ENCODE results near the gene ZNF182.
"Not testable (repeated sequence)": the region's sequence is repeated elsewhere in the genome, so short reads cannot be mapped to it uniquely, and the experiment has no call there.

Gene ZNF182

DNA sequence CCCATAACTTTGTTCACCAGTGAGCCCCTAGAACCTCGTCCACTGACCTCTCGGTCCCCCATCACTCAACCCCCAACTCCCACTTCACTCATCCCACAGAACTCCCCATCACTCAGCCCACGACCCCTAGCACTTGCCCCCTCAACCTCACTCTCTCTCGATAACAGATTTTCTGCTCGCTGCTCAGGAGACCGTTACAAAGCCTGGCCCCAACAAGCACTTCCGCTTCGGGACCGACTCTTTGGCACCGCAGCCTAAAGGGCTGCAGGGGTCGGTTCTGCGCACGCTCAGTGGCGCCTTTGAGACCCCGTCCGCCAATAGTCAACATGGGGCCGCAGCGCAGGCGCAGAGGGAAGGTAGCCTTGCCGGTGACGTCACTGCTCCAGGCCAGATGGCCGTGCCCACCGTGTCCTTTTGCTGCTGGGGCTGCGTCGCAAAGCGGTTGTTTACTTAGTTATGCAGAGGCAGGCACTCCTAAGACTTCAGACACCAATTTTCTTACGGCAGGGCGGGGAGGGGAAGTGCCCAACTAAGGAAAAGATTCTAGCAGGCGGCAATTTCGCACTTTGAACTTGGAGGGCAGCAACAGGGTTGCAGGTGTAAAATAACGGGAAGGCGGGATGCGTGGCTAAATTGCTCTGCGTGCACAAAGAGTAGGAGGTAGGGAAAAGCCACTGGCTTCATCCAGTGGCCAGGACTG lies at the start of gene ZNF182:
ZNF182 (minus strand) TSS at position 232 of the 700 bp plus-strand sequence. CDS start 1,380 bp downstream, outside the sequence.
- peak; percentile 88 for DNase-seq

DNA sequence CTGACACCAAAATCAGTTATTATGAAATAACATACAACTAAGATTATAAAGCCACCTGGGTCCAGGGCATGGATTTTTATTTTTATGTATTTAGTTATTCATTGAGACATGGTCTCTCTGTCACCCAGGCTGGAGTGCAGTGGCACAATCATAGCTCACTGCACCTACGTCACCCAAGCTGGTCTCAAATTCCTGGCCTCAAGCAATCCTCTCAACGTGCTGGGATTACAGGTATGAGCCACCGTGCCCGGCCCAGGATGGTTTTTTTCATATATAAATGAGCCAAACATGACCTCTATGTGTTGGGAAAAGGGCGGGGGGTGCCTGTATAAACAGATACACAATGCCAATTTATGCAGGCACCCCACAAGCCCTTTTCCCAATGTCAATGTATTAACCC lies 43.1 kb upstream of the ZNF182 start:
- DNase-seq = no peak

DNA sequence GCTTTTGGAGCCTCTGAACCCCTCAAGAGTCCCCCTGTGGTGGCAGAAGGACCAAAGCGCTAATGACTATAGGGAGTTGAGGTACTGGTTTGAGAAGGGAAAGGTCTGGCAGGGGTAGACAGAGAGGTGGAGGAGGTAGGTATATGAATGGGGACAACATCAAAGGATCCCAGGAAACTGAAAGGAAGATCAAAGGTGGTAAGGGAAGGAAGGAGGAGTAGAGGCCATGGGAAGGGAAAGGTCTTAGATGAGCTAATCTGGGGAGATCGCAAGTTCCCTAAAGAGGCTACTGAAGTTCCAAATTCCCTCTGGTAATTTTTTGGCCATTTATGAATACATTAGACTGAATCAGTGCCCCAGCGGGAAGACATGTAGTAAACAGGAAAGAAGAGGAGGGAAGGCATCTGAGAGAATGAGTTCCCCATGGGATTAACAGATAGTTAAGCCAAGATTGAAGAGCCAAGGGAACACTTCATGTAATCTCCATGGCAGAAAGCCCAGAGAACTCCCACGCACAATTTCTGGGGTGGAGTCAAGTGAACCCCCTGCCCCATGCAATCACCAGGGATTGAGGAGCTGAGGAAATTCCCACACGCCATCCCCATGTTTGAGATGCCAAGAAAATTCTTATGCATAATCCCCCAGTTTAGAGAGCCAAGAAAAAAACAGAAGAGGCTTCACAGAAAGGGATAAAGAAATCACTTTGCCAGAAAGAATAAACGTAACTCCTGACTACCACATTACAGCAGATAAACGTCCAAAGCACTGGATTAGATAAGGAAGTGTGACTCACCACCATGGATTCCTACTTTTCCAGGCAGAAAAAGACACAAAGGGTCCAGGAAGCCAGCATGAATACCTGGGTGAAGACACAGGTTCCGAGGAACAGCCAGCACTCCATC lies 41.9 kb upstream of the ZNF182 start:
- no peak for DNase-seq

DNA sequence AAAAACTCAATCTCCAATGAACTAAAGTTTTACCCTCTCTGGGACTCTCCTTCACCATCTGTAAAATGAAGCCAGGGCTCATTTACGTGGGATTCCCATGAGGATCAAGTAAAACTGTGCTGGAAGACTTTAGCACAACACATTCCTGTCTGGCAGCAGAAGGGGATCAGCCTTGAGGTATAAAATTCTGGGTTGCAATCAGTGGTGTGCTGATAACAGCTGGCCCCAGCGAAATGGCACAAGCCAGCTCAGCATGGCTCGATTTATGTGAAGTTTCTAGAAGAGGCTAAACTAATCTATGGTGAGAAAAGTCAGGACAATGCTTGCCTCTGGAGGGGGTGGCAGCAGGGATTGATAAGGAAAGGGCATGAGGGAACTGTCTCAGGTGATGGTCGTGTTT lies 39.3 kb upstream of the ZNF182 start:
- DNase-seq = no peak

DNA sequence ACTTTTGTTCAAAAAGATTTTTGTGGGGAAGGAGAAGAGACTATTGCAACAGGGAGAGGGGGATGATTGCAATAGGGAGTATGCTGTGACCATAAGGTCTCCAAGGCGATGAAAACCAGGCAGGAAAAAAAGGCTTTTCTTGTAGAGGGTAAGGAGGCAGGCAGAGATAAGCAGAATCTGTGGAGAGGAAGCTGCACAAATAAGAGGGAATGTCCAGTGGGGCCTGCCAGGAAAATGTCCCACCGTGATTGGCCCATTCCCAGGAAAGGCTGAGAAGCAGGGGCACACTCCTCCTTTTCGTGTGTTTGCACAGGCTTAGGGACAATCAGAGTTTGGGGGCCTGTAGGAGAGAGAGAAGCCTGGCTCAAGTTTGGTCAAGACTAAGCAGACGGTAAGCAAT lies 32.1 kb upstream of the ZNF182 start:
- no peak for DNase-seq

DNA sequence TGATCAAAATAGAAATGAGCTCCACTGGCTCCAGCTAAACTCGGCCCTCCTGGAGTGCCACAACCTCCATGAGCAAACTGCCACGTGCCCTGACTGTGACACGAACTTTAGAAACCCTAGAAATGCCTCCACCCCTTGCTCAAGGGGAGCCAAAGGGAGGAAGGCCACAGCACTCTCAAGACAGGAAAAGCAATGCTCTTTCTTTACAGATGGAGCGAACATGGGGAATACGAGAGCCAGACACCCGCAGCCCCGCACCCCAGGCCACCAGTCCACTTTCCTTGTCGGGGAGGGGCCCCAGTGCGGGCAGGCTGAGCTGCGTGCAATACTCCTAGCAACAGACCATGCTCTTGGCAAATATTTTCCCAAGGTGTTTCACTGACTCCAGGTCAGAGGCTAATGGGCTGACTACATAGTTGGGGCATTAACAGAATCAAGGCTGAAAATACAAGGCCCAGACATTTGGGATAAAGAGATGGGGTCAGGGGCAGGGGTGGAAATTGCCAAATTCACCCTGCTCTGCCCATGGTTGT lies 26.9 kb upstream of the ZNF182 start:
- not testable (repeated sequence) for DNase-seq

DNA sequence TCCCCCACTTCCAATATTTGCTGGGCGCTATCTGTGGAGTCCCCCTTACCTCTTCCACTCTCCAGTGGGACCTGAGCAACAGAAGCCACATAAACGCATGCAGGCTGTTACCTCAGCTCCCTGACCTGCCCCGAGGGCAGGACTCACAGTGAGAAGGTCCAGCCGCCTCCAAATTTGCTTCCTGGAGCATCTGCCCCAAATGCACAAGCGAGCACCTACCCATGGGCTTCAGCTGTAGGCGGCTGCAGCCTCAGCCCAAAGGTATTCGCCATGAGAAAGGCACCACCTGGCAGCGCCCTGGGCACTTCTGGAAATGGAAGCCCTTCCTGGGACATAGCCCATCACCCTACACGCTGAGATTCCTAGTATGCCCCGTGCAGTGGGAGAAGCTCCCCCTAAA lies 26.4 kb upstream of the ZNF182 start:
- no peak for DNase-seq

DNA sequence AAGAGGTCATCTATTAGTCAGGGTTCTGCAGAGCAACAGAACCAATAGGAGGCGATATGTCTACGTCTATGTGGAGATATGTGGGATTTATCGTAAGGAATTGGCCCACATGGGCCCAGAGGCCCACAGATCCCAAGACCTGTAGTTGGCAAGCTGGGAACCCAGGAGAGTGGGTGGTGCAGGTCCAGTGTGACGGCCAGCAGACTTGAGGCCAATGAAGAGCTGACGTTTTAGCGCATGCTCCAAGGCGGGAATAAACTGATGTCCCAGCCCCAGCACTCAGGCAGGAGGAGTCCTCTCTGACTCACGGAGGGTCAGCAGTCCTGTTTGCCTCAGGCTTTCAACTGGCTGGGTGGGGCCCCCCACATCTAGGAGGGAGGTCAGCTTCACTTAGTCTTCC lies 24.3 kb upstream of the ZNF182 start:
- no peak for DNase-seq

DNA sequence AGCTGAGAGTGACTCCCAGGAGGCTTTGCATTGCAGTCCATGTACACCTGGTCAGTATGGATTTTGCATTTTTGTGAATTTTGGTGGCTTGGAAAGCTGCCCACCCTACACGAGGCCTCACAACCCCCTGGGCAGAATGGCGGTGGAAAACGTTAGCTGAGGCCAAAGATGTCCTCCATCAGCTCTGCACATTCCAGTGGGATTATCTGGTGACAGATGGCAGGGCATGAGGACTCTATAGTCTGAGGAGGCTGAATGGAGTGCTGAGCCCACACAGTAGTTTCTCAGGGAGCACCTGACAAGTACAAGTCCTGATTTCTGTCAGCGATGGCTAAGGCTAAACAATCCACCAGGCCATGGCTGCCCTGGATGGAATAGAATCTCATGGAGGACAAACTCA lies 23.8 kb upstream of the ZNF182 start:
- not testable (repeated sequence) for DNase-seq

DNA sequence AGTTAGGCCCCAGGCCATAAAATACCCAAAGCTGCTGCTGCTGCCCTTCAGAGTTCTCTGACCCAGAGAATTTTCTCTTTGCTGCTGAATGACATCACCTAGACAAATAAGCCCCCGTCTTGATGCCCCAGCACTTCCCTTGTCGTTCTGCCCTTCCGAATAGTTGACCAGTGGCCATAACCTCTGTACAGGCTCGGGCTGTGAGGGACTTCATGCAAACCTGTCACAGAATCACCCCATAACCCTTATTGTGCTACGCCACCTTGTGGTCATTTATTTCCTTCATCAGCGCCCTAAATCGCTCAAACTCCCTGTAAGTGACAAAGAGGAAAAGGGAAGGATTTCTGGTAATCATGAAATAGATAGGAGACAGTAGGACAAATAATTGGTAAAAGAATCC lies 21.8 kb upstream of the ZNF182 start:
- no peak for DNase-seq

DNA sequence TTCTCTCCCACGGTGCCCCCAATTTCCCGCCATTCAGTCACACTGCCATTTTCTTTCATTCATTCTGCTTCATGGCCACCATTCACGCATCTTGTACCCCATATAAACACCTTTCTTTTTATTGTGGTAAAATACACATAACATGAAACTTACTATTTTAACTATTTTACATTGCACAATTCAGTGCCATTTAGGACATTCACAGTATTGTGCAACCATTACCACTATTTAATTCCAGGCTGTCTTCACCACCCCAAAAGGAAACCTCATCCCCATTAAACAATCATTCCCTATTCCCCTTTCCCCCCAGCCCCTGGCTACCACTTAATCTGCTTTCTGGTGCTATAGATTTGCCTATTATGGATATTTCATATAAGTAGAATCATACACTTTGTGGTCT lies 18.9 kb upstream of the ZNF182 start:
- DNase-seq = no peak

DNA sequence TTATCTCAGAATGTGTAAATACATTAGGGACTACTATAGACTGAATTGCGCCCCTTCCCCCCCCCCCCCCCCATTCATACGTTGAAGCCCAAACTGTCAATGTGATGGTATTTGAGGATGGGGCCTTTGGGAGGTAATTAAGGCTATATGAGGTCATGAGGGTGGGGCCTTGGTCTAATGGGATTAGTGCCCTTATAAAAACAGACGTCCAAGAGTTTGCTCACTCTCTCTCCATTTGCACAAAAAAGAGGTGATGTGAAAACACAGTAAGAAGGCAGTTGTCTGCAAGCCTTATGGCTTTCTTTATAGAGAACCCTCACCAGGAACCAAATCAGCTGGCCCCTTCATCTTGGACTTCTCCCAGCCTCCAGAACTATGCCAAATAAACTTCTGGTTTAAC lies 18.3 kb upstream of the ZNF182 start:
- no peak for DNase-seq

DNA sequence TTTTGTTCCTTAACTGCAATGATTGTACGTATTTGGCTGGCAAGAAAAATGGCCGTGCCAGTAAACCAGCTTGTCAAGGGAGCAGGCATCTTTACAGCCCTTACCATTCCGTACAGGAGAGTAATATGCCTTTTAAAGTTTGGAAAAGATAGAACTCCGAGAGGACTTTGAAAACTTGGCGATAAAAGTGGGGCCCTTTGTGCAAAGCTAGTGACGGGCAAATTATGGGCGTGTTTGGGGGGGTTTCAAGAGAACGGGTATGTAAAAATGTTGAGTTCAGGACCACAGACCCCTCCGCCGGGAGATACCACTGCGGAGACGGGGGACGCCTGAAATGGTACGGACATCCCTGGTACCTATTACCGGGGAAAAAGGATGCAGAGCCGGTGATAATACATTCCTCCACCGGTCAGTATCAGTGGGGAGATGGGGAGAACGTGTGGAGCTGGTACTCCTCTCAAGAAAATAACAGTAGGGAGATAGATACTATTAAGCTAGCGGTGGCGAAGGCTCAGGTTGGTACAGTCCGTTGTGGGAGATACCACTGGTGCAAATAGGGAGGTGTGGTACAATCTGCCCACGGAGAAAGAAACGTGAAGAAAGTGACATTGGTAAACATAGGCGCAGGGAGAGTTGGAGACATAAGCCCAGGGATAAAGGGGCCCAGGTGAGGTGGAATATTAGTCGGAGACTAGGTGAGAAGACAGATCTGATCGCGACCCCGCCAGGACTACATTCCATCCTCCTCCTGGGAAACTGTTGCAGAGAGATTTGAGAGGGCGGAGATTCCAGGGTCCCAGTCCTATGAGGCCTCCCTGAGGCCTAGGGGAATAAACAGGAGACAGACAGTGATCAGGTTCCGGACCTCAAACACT lies 17.5 kb upstream of the ZNF182 start:
- DNase-seq = peak; percentile 85

DNA sequence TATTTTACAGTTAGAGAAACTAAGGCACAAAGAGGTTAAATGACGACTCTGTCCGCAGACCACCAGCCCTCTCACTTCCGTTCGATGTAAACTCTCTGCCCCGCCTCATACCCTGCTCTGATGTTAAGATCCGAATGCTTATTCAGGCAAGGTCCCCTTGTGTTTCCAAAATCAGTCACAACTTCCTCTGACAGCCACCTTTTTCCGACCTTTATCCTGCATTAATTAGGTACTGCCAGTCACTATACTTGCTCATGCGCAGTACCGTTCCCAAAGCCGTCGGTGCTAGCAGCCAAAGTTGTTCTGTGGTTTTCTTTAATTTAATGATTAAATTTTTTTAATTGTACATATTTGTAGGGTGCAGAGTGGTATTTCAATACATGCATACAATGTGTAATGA lies 16.7 kb upstream of the ZNF182 start:
- not testable (repeated sequence) for DNase-seq

DNA sequence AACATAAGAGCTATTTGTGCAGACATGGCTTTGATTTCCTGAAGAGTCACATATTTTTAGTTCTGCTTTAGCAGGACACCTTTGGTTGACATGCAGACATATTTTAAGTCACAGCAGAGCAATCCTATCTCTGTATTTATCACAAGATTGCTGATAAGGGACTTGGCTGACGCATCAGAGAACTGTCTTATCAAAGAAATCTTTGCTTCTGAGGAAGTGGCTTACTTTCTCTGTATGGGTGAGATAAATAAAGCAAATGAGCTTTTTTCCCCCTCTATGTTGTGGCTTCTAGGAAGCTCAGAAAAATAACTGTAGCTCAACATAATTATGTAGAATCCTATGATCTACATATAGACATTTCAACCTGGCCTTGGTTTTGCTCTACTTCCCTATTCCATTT lies 16.1 kb upstream of the ZNF182 start:
- not testable (repeated sequence) for DNase-seq

DNA sequence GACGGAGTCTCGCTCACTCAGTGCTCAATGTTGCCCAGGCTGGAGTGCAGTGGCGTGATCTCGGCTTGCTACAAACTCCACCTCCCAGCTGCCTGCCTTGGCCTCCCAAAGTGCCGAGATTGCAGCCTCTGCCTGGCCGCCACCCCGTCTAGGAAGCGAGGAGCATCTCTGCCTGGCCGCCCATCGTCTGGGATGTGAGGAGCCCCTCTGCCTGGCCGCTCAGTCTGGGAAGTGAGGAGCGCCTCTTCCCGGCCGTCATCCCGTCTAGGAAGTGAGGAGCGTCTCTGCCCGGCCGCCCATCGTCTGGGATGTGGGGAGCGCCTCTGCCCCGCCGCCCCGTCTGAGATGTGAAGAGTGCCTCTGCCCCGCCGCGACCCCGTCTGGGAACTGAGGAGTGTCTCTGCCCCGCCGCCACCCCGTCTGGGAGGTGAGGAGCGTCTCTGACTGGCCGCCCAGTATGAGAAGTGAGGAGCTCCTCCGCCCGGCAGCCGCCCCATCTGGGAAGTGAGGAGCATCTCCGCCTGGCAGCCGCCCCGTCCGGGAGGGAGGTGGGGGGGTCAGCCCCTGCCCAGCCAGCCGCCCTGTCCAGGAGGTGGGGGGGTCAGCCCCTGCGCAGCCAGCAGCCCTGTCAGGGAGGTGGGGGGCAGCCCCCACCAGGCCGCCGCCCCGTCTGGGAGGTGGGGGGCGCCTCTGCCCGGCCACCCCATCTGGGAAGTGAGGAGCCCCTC lies 13.0 kb upstream of the ZNF182 start:
- DNase-seq = not testable (repeated sequence)

DNA sequence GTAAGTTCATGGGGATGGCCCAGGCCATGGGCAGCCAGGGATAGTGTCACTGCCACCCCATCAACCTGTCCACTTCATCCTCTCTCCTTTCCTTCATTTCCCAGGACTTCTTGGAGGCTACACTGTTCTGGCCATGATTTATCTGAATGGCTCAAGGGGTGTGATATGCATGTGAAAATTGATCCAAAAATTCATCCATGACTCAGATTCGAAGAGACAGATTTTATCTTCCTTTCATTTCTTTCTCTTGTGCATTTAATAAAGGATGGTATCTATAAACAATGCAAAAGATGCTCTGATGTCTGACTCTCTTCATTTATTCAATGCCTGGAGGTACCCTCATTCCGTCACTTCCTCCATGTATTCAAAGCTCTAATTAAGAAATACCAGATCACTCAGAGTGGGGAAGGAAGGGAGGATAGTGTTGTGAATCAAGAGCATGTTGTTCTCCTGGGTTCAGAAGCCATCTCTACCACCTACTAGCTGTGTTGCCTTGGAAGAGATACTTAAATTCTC lies 5.7 kb upstream of the ZNF182 start:
- DNase-seq = not testable (repeated sequence)

DNA sequence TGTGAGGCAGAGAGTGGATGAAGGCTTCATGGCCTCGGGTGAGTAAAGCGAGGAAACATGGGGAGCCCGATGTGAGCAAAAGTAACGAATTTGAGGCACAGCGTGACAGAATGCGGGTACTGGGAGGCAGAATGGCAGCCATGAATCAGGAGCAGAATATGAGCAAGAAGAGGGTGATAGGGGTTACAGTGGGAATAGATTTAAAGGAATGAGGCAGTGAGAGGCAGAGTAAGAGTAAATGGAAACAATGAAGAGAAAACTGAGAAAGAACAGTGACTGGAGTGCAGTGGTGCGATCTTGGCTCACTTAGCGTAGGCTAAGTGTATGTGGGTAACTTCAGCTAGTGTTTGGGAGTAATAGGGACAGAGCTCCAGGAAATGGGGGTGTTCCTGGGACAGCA lies 2.9 kb upstream of the ZNF182 start, which contains the start of gene SPACA5:
SPACA5 (plus strand) TSS at position 301 of the 400 bp plus-strand sequence. CDS start 815 bp downstream, outside the sequence.
- not testable (repeated sequence) for DNase-seq

DNA sequence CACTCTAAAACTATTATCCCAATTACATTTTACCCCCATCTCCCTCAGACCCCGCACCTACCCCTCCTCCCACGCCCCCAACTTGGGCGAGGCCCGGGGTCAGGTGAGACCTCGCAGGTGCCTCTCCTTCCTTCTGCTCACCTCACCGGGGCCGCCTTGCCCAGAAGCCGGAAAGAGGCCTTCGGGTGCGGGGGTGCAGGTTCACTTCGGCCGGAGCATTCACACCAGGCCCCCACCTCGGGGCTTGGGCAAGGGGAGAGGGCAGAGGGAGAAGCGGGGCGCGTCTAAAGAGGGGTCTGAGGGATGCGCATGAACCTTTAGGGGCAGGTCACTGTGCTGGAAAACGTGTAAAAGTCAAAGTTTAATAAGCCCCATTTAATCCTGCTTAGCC lies 427 bp downstream of the ZNF182 start:
- DNase-seq = no peak

DNA sequence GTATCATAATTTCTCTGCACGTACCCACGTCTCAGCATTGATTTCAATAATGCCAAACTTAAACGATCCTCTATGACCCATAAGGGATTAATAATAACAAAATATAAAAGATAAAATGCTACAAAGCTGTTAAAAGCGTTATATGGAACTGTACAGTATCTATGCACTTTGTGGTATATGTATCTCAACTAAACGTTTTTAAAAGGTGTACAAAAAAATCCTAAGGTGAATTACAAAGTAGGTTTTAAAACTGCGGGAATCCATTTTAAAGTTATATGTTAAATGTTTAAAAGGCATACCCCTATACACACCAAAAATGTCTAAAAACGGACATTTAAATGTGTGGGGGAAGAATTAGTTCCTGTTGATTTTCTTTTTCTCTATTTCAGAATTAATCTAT lies 860 bp downstream of the ZNF182 start:
- DNase-seq = no peak

DNA sequence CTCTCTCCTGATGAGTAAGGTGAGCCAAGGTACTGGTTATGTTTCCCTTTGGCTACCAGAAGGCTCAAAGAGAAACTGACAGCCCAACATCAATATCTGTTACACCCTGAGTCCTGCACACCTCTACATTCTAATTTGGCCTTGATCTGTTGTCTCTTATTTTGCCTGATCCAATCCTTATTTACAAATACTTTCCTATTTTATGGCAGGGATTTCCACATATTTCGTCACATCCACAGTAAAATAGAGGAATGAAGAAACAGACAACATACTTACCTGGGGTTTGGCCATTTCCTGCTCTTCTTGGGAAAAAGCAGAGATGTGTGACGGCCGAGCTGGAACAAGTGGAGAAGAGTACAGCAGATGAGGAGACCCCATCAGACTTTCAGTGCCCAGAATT lies 1.5 kb downstream of the ZNF182 start:
- DNase-seq = no peak

DNA sequence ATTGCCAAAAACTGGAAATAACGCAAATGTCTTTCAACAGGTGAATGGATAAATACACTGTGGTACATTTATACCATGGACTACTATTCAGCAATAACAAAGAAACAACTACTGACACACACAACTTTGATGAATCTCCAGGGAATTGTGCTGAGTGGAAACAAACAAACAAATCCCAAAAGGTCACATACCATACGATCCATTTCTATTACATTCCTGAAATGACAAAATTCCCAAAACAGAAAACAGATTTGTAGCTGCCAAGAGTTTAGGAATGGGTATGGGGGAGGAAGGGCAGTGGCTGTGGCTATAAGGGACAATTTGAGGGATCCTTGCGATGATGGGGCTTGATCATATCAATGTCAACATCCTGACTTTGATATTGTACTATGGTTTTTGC lies 2.5 kb downstream of the ZNF182 start:
- DNase-seq = no peak
